Measurements from ENCODE around the gene RPN2. TPM values are rescaled to one million over a fixed set of nuclear protein-coding genes. Genes with fewer than 3 reads are reported as not detected.

Gene RPN2
- total and polyA plus RNA-seq, 2 donors (not counting 3 experiments of a cell fraction or from before 2014, with no cell fraction given) = 283 to 530 TPM

GRCh38 chr20:37194621-37195417 lies 15.7 kb downstream of the RPN2 start:
- H3K4me2 ChIP-seq (ENCODE audit: insufficient read depth, low read length) = no peak overlapping the region
- peaks cover 14% of the 10 kb centered on the region in 2 experiments for H3K36me3 ChIP-seq (ENCODE audit: control insufficient read depth in 2 of 2, extremely low read depth in 1 of 2, insufficient read depth in 2 of 2, low read length in 2 of 2)
- no TSS peak for BruUV-seq (replicated peaks)
- no peak overlapping the region for H2AFZ ChIP-seq (ENCODE audit: low read depth, low read length)
- no peaks in the 10 kb centered on the region for H3K27me3 ChIP-seq (ENCODE audit: control insufficient read depth in 2 of 2, insufficient read depth in 2 of 2, low read length in 2 of 2)
- H3K9me3 ChIP-seq (replicated peaks; ENCODE audit: control insufficient read depth, insufficient read depth, low read length) = no peaks in the 10 kb centered on the region
- intact Hi-C loops (cut with micrococcal nuclease) (loop anchor here (1.0 kb wide), 1 partner anchor 339 kb away; no protein-coding TSS in a partner anchor), dilution Hi-C loops (cut with MboI; ENCODE audit: extremely low pct_ligation_motif_present, low sequenced_read_pairs) (no loop called here)
- FAIRE-seq (peak; percentile 28), DNase-seq (ENCODE audit: low read depth, low spot score) (peak; percentile 68)
- peaks cover 86% of the 10 kb centered on the region for H3K79me2 ChIP-seq (ENCODE audit: control insufficient read depth, insufficient read depth, low read length)
- ChIA-PET POLR2A (interaction anchor here (0.6 to 1.9 kb wide), 2 partner anchors 16 to 36 kb away, joined by 3 to 7 read pairs; partner anchors contain the start of genes MROH8 and RPN2), CTCF (interaction anchor here (0.7 to 4.0 kb wide), 34 partner anchors 8 to 1214 kb away, joined by 3 to 54 read pairs (median 7); partner anchors contain the start of genes BLCAP, MROH8, RBL1 and RPN2)
- H4K20me1 ChIP-seq (replicated peaks; ENCODE audit: control insufficient read depth, extremely low read depth, insufficient read depth, low read length) = no peaks in the 10 kb centered on the region
- no peaks in the 10 kb centered on the region for H3K9me1 ChIP-seq (replicated peaks; ENCODE audit: control insufficient read depth, extremely low read depth, insufficient read depth, low read length)
- H3K27ac ChIP-seq (ENCODE audit: insufficient read depth, low read depth, low read length) = no peak overlapping the region
- no peaks in the 10 kb centered on the region for H3K4me1 ChIP-seq (ENCODE audit: control insufficient read depth, extremely low read depth, insufficient read depth, low read length)
- TF ChIP-seq EZH2 (IDR thresholded peaks at IDR 0.05; ENCODE audit: borderline replicate concordance, low read depth, low read length, severe bottlenecking) (no peak), POLR2A (IDR thresholded peaks at IDR 0.05; ENCODE audit: low read depth, low read length) (no peak), MYC (IDR thresholded peaks at IDR 0.05; ENCODE audit: low read depth, low read length) (no peak), GATA2 (IDR thresholded peaks at IDR 0.05; ENCODE audit: insufficient read depth, insufficient read length, low read depth, low read length) (no peak), MAX (IDR thresholded peaks at IDR 0.05; ENCODE audit: insufficient read depth, insufficient read length) (no peak), FOS (IDR thresholded peaks at IDR 0.05; ENCODE audit: borderline replicate concordance, insufficient read depth, low read length) (no peak), POLR2AphosphoS5 (IDR thresholded peaks at IDR 0.05; ENCODE audit: insufficient read depth, low read depth, low read length) (no peak), JUN (IDR thresholded peaks at IDR 0.05; ENCODE audit: borderline replicate concordance, insufficient read depth, insufficient read length, low read depth) (no peak)
- TF ChIP-seq, protein P1, sequence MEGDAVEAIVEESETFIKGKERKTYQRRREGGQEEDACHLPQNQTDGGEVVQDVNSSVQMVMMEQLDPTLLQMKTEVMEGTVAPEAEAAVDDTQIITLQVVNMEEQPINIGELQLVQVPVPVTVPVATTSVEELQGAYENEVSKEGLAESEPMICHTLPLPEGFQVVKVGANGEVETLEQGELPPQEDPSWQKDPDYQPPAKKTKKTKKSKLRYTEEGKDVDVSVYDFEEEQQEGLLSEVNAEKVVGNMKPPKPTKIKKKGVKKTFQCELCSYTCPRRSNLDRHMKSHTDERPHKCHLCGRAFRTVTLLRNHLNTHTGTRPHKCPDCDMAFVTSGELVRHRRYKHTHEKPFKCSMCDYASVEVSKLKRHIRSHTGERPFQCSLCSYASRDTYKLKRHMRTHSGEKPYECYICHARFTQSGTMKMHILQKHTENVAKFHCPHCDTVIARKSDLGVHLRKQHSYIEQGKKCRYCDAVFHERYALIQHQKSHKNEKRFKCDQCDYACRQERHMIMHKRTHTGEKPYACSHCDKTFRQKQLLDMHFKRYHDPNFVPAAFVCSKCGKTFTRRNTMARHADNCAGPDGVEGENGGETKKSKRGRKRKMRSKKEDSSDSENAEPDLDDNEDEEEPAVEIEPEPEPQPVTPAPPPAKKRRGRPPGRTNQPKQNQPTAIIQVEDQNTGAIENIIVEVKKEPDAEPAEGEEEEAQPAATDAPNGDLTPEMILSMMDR (IDR thresholded peaks at IDR 0.05; ENCODE audit: extremely low read depth in 1 of 2, insufficient read depth in 1 of 2, low read depth in 1 of 2, low read length in 2 of 2) = no peak
- H3K9ac ChIP-seq (replicated peaks; ENCODE audit: extremely low read depth, insufficient read depth, low read length) = no peak overlapping the region
- H3K4me3 ChIP-seq (replicated peaks in 1 of 3; ENCODE audit: insufficient read depth in 1 of 3, low read depth in 1 of 3, low read length in 3 of 3) = no peak overlapping the region
